ENCODE results near the gene PCSK1N. TPM values are rescaled to one million over a fixed set of nuclear protein-coding genes. Genes with fewer than 3 reads are reported as not detected.

Gene PCSK1N
- total RNA-seq, 2 experiments from 2014 or later, result 2.7 to 2.8 TPM

DNA sequence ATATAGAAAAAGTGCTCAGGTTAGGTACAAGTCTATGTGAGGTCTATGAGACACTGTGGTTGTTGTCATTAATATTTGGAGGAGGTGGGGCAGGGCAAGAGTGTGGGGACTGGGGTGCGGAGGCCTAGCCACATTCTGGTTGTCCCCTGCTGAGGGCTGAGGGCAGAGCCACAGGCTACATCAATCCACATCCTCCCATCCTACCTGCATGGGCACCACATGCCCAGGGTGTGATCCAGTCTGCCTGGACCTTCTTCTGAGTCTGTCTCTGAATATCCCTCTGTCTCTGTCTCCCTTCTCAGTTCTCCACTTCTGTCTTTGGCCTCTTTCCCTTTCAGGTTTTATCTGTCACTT, 50.2 kb downstream of the PCSK1N start:
- Mint-ChIP-seq H3K36me3 (no peaks in the 10 kb centered on the region), H3K27ac (no peak overlapping the region), H3K9me3 (no peaks in the 10 kb centered on the region), H3K4me1 (ENCODE audit: low read depth) (peaks cover 8% of the 10 kb centered on the region), H3K4me3 (no peak overlapping the region), H3K27me3 (no peaks in the 10 kb centered on the region)
- no peak for DNase-seq
- intact Hi-C loops (cut with micrococcal nuclease), result no loop called here
- POLR2A ChIA-PET, result interaction anchor here (0.9 kb wide), 1 partner anchor 172 kb away, joined by 3 read pairs; the partner anchor contains the start of gene OTUD5
- CTCF ChIA-PET, result no interaction called here

GRCh38 chrX:48784726-48785125, 50.7 kb downstream of the PCSK1N start:
- Mint-ChIP-seq H3K4me3 (no peak overlapping the region), H3K36me3 (no peaks in the 10 kb centered on the region), H3K9me3 (no peaks in the 10 kb centered on the region), H3K27me3 (no peaks in the 10 kb centered on the region), H3K27ac (no peak overlapping the region), H3K4me1 (ENCODE audit: low read depth) (peaks cover 7% of the 10 kb centered on the region)
- ChIA-PET CTCF (no interaction called here), POLR2A (interaction anchor here (0.9 kb wide), 1 partner anchor 172 kb away, joined by 3 read pairs; the partner anchor contains the start of gene OTUD5)
- intact Hi-C loops (cut with micrococcal nuclease), result no loop called here
- no peak for DNase-seq

DNA sequence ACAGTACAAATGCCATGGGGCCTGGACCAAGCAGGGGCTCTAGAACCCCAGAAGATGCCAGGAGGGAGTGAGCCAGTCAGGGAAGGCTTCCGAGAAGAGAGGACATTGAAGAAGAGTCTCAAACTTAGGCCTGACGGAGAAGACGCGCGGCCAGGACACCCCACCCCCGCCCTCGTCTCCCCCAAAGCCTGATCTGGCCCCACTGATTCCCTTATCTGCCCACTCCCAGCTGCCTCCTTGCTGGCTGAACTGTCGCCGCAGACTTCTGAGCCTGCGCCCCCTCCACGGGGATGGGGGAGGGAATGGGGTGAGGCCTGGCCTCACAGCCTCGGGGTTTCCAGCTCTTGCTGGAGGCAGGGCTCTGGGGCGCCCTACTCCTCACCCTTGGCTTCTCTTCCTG, 52.6 kb downstream of the PCSK1N start:
- no peak overlapping the region for H3K27ac Mint-ChIP-seq
- CTCF ChIA-PET, result no interaction called here
- no peaks in the 10 kb centered on the region for H3K9me3 Mint-ChIP-seq
- no peaks in the 10 kb centered on the region for H3K4me1 Mint-ChIP-seq (ENCODE audit: low read depth)
- intact Hi-C loops (cut with micrococcal nuclease), result no loop called here
- H3K36me3 Mint-ChIP-seq, result no peaks in the 10 kb centered on the region
- POLR2A ChIA-PET, result no interaction called here
- no peaks in the 10 kb centered on the region for H3K27me3 Mint-ChIP-seq
- DNase-seq, result no peak
- H3K4me3 Mint-ChIP-seq, result no peak overlapping the region

DNA sequence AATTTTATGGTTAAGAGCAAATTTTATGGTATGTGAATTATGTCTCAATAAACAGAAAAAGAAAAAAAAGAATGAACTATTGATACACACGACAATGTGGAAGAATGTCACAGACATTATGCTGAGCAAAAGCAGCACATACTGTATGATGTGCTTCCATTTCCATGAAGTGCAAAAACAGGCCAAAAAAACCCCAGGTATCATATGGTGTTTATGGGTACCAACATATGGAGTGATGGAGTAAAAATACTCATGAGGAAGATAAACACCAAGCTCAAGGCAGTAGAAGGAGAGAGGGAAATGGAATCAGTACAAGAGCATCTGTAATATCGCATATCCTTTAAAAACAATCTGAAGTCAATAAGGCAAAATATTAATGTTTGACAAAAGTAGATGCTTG, 53.2 kb downstream of the PCSK1N start:
- CTCF ChIA-PET, result no interaction called here
- H3K36me3 Mint-ChIP-seq, result no peaks in the 10 kb centered on the region
- no peaks in the 10 kb centered on the region for H3K9me3 Mint-ChIP-seq
- no peak overlapping the region for H3K4me3 Mint-ChIP-seq
- intact Hi-C loops (cut with micrococcal nuclease), result no loop called here
- H3K27ac Mint-ChIP-seq, result no peak overlapping the region
- no peaks in the 10 kb centered on the region for H3K27me3 Mint-ChIP-seq
- DNase-seq, result no peak
- POLR2A ChIA-PET, result no interaction called here
- no peaks in the 10 kb centered on the region for H3K4me1 Mint-ChIP-seq (ENCODE audit: low read depth)

DNA sequence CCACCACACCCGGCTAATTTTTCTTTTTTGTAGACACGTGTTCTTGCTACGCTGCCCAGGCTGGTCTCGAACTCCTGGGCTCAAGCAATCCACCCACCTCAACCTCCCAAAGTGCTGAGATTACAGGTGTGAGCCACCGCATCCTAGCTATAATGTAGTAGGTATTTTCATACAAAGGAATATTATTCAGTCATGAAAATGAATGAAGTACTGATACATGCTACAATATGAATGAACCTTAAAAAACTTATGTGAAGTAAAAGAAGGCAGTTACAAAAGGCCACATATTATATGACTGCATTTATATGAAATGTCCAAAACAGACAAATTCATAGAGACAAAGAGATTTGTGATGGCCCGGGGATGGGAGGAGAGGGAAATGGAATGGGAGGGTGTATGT, 53.7 kb downstream of the PCSK1N start:
- DNase-seq, result no peak
- no peak overlapping the region for H3K4me3 Mint-ChIP-seq
- intact Hi-C loops (cut with micrococcal nuclease), result no loop called here
- H3K9me3 Mint-ChIP-seq, result no peaks in the 10 kb centered on the region
- H3K27me3 Mint-ChIP-seq, result no peaks in the 10 kb centered on the region
- no peak overlapping the region for H3K27ac Mint-ChIP-seq
- H3K36me3 Mint-ChIP-seq, result no peaks in the 10 kb centered on the region
- ChIA-PET POLR2A (no interaction called here), CTCF (no interaction called here)
- H3K4me1 Mint-ChIP-seq (ENCODE audit: low read depth), result no peaks in the 10 kb centered on the region

Other genes starting within 250 kb of the PCSK1N start
- 10 to 100 TPM; 45.8 to 54.8 TPM for gene WDR13, start 238.1 kb downstream of the PCSK1N start, total RNA-seq
- 10 to 100 TPM; 95.2 to 99.6 TPM for gene WAS, start 151.8 kb downstream of the PCSK1N start, total RNA-seq
- 10 to 100 TPM; 32.3 to 35.6 TPM for gene SUV39H1, start 138.9 kb downstream of the PCSK1N start, total RNA-seq
- gene GLOD5, start 73.9 kb downstream of the PCSK1N start, total RNA-seq, result not detected
- gene GATA1, start 49.0 kb downstream of the PCSK1N start, total RNA-seq, result not detected
- gene HDAC6, start 33.5 kb downstream of the PCSK1N start, total RNA-seq, result 10 to 100 TPM; 71.8 to 81.9 TPM
- gene ERAS, start 9.1 kb downstream of the PCSK1N start, total RNA-seq, result not detected
- gene TIMM17B, start 62.2 kb upstream of the PCSK1N start, total RNA-seq, result 10 to 100 TPM; 83.8 to 86.6 TPM
- gene PQBP1, start 62.3 kb upstream of the PCSK1N start, total RNA-seq, result 10 to 100 TPM; 85.0 to 85.5 TPM
- 10 to 100 TPM; 16.9 to 19.2 TPM for gene SLC35A2, start 76.0 kb upstream of the PCSK1N start, total RNA-seq
- gene PIM2, start 83.4 kb upstream of the PCSK1N start, total RNA-seq, result 100 to 1,000 TPM; 386 to 401 TPM
- 10 to 100 TPM; 83.4 to 85.4 TPM for gene OTUD5, start 122.0 kb upstream of the PCSK1N start, total RNA-seq
- 1 to 10 TPM; 2.4 to 2.5 TPM for gene KCND1, start 136.2 kb upstream of the PCSK1N start, total RNA-seq
- 10 to 100 TPM; 76.1 to 78.4 TPM for gene GRIPAP1, start 166.7 kb upstream of the PCSK1N start, total RNA-seq
- gene TFE3, start 207.7 kb upstream of the PCSK1N start, total RNA-seq, result 10 to 100 TPM; 29.0 to 29.1 TPM
- gene CCDC120, start 223.4 kb upstream of the PCSK1N start, total RNA-seq, result 1 to 10 TPM; 2.7 to 3.6 TPM
- 10 to 100 TPM; 13.2 TPM for gene PRAF2, start 238.4 kb upstream of the PCSK1N start, total RNA-seq
- 10 to 100 TPM; 23.3 to 28.9 TPM for gene WDR45, start 244.3 kb upstream of the PCSK1N start, total RNA-seq

Data from activated CD4-positive, alpha-beta memory T cell treated with anti-CD3 and anti-CD28 coated beads for 36 hours (primary cell).